HEK293 (cell line): ENCODE data around the gene FOXF2.

Source experiments
- CTCF ChIA-PET: fragments of 350-600 bp; formaldehyde crosslinking; extraction: SDS; loops from one replicate; lab custom pipeline; 2021; ENCODE audit warnings: antibody characterized with exemption; lab: Yijun Ruan, JAX
- POLR2A ChIA-PET: fragments of 300-600 bp; formaldehyde crosslinking; extraction: SDS; loops from one replicate; lab custom pipeline; 2020; ENCODE audit warnings: antibody characterized with exemption, inconsistent platforms; lab: Yijun Ruan, JAX
- H3K27ac ChIP-seq: fragments of 200-500 bp; sonication (Bioruptor generic); 2 replicates; pipeline ENCODE4 v1.5.1; 2014; ENCODE audit warnings: low read depth, low read length, control low read depth, inconsistent platforms; ENCODE audit errors: extremely low read depth
- H3K36me3 ChIP-seq, 2 experiments: fragments of 200-500 bp in 1 of 2; sonication (Bioruptor generic) in 1 of 2; 1 replicate in 1 of 2; 2 replicates in 1 of 2; pipeline ENCODE4 v1.5.1; 2014 to 2017; ENCODE audit warnings: inconsistent platforms in 2 of 2, low read length in 2 of 2; ENCODE audit not compliant: control insufficient read depth in 2 of 2, insufficient read depth in 1 of 2
- H3K4me1 ChIP-seq: fragments of 200-500 bp; sonication (Bioruptor generic); 2 replicates; pipeline ENCODE4 v1.5.1; 2014; ENCODE audit warnings: mild to moderate bottlenecking, low read length, inconsistent platforms; ENCODE audit not compliant: control insufficient read depth, insufficient read depth
- H3K4me3 ChIP-seq: 2 replicates; pipeline ENCODE4 v1.5.1; 2011; ENCODE audit warnings: low read depth, mild to moderate bottlenecking, control low read depth, low read length, moderate library complexity
- H3K9me3 ChIP-seq: fragments of 200-500 bp; sonication (Bioruptor generic); 2 replicates; pipeline ENCODE4 v1.5.1; 2014; ENCODE audit warnings: low read depth, low read length, inconsistent platforms; ENCODE audit not compliant: control insufficient read depth, insufficient read depth
- BCL11A ChIP-seq: fragments of 450-650 bp; formaldehyde crosslinking; IDR thresholded peaks from 2 replicates; pipeline ENCODE4 v1.5.1; 2016; ENCODE audit warnings: low read depth, missing biosample characterization, missing genetic modification characterization
- BCL11B ChIP-seq: fragments of 450-650 bp; formaldehyde crosslinking; IDR thresholded peaks from 2 replicates; pipeline ENCODE4 v1.5.1; 2016; ENCODE audit warnings: low read depth, missing biosample characterization, missing genetic modification characterization
- ZNF138 ChIP-seq: fragments of 450-650 bp; formaldehyde crosslinking; IDR thresholded peaks from 2 replicates; pipeline ENCODE4 v1.5.1; 2016; ENCODE audit warnings: missing biosample characterization, missing genetic modification characterization, borderline replicate concordance
- ZNF214 ChIP-seq: fragments of 450-650 bp; formaldehyde crosslinking; IDR thresholded peaks from 2 replicates; pipeline ENCODE4 v1.5.1; 2017; ENCODE audit warnings: missing biosample characterization, mild to moderate bottlenecking, missing genetic modification characterization, borderline replicate concordance
- ZNF404 ChIP-seq: fragments of 450-650 bp; formaldehyde crosslinking; IDR thresholded peaks from 2 replicates; pipeline ENCODE4 v1.5.1; 2017; ENCODE audit warnings: missing biosample characterization, missing genetic modification characterization
- ZNF529 ChIP-seq: fragments of 450-650 bp; formaldehyde crosslinking; IDR thresholded peaks from 2 replicates; pipeline ENCODE4 v1.5.1; 2017; ENCODE audit warnings: missing genetic modification characterization, missing biosample characterization; ENCODE audit not compliant: insufficient replicate concordance
- TF ChIP-seq, protein P1 (sequence below): fragments of 450-650 bp; IDR thresholded peaks from 2 replicates; pipeline ENCODE4 v1.5.1; 2018; ENCODE audit warnings: missing biosample characterization, mild to moderate bottlenecking, missing genetic modification characterization
- TF ChIP-seq, protein P2 (sequence below): fragments of 450-650 bp; formaldehyde crosslinking; IDR thresholded peaks from 2 replicates; pipeline ENCODE4 v1.5.1; 2016; ENCODE audit warnings: missing biosample characterization, missing genetic modification characterization, borderline replicate concordance
- TF ChIP-seq, protein P3 (sequence below): fragments of 450-650 bp; formaldehyde crosslinking; IDR thresholded peaks from 2 replicates; pipeline ENCODE4 v1.5.1; 2016; ENCODE audit warnings: missing biosample characterization, missing genetic modification characterization
- TF ChIP-seq, protein P4 (sequence below): fragments of 450-650 bp; formaldehyde crosslinking; IDR thresholded peaks from 2 replicates; pipeline ENCODE4 v1.5.1; 2016; ENCODE audit warnings: missing biosample characterization, missing genetic modification characterization
- TF ChIP-seq, protein P5 (sequence below): fragments of 450-650 bp; formaldehyde crosslinking; IDR thresholded peaks from 2 replicates; pipeline ENCODE4 v1.5.1; 2016; ENCODE audit warnings: missing biosample characterization, missing genetic modification characterization, low read depth
- TF ChIP-seq, protein P6 (sequence below): fragments of 450-650 bp; formaldehyde crosslinking; IDR thresholded peaks from 2 replicates; pipeline ENCODE4 v1.5.0; 2017; ENCODE audit warnings: missing biosample characterization, missing genetic modification characterization, borderline replicate concordance
- TF ChIP-seq, protein P7 (sequence below): sonication (generic); formaldehyde crosslinking; IDR thresholded peaks from 2 replicates; pipeline ENCODE4 v1.8.1; 2022; ENCODE audit warnings: mild to moderate bottlenecking, moderate library complexity, missing genetic modification reagents

Gene FOXF2

DNA sequence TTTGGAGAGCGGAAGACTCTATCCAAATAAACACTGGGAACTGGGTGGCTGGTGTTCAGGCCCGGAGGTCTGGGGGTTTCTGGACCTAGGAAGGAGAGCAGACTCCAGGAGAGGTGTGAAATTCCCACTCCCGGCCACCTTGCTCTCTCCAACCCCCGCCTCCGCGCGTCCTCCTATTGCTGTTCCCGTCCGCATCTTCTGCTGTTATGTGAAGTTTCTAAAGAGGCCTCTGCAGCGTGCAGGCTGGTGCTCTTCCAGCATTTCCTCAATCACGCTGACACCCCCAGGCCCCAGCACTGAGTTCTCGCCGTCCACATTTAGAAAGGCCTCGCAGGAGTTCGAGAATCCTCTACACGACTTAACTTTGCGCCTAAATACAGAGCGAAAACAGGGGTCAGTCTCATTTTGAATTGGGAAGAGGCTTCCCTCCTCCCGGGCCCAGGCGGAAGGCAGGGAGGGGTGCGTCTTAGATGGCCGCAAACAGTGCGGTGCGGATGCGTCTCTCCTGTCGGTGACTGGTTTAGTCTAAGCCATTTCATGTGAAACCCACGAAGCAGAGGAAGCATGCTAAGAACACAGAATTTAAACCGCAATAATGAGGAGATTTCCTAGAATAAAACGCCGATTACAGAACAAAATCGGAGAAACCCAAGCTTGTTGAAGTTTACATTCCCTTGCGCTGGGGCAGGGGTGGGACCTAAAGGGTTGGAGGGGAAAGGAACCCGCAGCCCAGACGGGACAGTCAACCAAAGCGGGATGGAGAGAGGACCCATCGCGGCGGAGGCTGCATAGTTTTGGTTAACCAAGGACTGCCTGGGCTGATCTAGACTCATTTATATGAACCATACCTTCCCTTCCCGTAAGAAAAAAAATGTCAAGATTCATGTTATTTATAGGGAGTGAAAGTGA is 4.0 kb upstream of the FOXF2 start:
- H3K27ac ChIP-seq: no peak overlapping the region
- H3K36me3 ChIP-seq: no peaks in the 10 kb centered on the region
- CTCF ChIA-PET: interaction anchor here (0.6 to 3.4 kb wide), 5 partner anchors 11 to 792 kb away, joined by 3 to 24 read pairs (median 3); no protein-coding TSS in a partner anchor
- POLR2A ChIA-PET: no interaction called here
- H3K9me3 ChIP-seq: no peaks in the 10 kb centered on the region
- peaks cover 18% of the 10 kb centered on the region for H3K4me1 ChIP-seq
- H3K4me3 ChIP-seq: no peak overlapping the region
- TF ChIP-seq, protein P1, sequence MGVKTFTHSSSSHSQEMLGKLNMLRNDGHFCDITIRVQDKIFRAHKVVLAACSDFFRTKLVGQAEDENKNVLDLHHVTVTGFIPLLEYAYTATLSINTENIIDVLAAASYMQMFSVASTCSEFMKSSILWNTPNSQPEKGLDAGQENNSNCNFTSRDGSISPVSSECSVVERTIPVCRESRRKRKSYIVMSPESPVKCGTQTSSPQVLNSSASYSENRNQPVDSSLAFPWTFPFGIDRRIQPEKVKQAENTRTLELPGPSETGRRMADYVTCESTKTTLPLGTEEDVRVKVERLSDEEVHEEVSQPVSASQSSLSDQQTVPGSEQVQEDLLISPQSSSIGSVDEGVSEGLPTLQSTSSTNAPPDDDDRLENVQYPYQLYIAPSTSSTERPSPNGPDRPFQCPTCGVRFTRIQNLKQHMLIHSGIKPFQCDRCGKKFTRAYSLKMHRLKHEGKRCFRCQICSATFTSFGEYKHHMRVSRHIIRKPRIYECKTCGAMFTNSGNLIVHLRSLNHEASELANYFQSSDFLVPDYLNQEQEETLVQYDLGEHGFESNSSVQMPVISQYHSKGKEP (tag by site-specific recombination): no peak
- TF ChIP-seq, protein P2, sequence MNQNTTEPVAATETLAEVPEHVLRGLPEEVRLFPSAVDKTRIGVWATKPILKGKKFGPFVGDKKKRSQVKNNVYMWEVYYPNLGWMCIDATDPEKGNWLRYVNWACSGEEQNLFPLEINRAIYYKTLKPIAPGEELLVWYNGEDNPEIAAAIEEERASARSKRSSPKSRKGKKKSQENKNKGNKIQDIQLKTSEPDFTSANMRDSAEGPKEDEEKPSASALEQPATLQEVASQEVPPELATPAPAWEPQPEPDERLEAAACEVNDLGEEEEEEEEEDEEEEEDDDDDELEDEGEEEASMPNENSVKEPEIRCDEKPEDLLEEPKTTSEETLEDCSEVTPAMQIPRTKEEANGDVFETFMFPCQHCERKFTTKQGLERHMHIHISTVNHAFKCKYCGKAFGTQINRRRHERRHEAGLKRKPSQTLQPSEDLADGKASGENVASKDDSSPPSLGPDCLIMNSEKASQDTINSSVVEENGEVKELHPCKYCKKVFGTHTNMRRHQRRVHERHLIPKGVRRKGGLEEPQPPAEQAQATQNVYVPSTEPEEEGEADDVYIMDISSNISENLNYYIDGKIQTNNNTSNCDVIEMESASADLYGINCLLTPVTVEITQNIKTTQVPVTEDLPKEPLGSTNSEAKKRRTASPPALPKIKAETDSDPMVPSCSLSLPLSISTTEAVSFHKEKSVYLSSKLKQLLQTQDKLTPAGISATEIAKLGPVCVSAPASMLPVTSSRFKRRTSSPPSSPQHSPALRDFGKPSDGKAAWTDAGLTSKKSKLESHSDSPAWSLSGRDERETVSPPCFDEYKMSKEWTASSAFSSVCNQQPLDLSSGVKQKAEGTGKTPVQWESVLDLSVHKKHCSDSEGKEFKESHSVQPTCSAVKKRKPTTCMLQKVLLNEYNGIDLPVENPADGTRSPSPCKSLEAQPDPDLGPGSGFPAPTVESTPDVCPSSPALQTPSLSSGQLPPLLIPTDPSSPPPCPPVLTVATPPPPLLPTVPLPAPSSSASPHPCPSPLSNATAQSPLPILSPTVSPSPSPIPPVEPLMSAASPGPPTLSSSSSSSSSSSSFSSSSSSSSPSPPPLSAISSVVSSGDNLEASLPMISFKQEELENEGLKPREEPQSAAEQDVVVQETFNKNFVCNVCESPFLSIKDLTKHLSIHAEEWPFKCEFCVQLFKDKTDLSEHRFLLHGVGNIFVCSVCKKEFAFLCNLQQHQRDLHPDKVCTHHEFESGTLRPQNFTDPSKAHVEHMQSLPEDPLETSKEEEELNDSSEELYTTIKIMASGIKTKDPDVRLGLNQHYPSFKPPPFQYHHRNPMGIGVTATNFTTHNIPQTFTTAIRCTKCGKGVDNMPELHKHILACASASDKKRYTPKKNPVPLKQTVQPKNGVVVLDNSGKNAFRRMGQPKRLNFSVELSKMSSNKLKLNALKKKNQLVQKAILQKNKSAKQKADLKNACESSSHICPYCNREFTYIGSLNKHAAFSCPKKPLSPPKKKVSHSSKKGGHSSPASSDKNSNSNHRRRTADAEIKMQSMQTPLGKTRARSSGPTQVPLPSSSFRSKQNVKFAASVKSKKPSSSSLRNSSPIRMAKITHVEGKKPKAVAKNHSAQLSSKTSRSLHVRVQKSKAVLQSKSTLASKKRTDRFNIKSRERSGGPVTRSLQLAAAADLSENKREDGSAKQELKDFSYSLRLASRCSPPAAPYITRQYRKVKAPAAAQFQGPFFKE (tag by site-specific recombination): no peak
- TF ChIP-seq BCL11B (tag by site-specific recombination): no peak
- TF ChIP-seq, protein P3, sequence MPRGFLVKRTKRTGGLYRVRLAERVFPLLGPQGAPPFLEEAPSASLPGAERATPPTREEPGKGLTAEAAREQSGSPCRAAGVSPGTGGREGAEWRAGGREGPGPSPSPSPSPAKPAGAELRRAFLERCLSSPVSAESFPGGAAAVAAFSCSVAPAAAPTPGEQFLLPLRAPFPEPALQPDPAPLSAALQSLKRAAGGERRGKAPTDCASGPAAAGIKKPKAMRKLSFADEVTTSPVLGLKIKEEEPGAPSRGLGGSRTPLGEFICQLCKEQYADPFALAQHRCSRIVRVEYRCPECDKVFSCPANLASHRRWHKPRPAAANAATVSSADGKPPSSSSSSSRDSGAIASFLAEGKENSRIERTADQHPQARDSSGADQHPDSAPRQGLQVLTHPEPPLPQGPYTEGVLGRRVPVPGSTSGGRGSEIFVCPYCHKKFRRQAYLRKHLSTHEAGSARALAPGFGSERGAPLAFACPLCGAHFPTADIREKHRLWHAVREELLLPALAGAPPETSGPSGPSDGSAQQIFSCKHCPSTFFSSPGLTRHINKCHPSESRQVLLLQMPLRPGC (tag by site-specific recombination): no peak
- TF ChIP-seq, protein P4, sequence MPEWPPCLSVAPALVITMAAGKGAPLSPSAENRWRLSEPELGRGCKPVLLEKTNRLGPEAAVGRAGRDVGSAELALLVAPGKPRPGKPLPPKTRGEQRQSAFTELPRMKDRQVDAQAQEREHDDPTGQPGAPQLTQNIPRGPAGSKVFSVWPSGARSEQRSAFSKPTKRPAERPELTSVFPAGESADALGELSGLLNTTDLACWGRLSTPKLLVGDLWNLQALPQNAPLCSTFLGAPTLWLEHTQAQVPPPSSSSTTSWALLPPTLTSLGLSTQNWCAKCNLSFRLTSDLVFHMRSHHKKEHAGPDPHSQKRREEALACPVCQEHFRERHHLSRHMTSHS (tag by site-specific recombination): no peak

DNA sequence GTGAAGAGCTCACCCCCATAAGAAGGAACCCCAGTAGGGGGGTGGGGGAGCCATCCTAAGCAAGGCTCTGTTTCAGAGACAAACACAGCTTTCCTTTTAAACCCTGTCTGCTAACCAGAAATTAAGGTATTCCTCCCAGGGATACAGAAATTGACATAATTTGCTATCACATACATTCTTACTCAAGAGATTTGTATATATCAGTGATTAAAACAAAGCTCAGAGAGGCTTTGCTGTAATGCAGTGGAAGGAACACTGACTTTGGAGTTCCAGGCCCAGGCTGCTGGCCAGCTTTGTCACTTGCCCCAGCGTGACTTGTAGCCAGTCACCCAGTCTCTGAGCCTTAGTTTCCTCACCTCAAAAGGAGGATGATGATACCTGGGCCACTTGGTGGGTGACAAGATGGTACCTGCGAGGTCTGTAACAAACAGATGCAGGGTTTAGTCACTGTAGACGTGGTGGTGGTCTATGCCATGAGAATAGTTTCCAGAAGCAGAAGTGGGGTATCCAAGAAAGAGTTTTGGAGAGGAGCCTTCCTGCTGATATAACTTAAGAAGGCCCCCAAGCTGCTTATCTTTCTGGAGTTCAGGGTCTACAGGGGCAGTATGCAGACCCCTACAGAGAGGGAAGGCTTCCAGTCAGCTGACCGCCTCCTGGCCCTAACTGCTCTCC is 3.2 kb upstream of the FOXF2 start:
- Histone ChIP-seq H3K9me3 (no peaks in the 10 kb centered on the region), H3K4me1 (peaks cover 18% of the 10 kb centered on the region), H3K4me3 (no peak overlapping the region), H3K27ac (no peak overlapping the region), H3K36me3 (no peaks in the 10 kb centered on the region)
- POLR2A ChIA-PET: no interaction called here
- CTCF ChIA-PET: interaction anchor here (0.6 to 3.4 kb wide), 7 partner anchors 11 to 1198 kb away, joined by 3 to 24 read pairs (median 4); no protein-coding TSS in a partner anchor
- TF ChIP-seq BCL11B (tag by site-specific recombination): no peak
- TF ChIP-seq, protein P5, sequence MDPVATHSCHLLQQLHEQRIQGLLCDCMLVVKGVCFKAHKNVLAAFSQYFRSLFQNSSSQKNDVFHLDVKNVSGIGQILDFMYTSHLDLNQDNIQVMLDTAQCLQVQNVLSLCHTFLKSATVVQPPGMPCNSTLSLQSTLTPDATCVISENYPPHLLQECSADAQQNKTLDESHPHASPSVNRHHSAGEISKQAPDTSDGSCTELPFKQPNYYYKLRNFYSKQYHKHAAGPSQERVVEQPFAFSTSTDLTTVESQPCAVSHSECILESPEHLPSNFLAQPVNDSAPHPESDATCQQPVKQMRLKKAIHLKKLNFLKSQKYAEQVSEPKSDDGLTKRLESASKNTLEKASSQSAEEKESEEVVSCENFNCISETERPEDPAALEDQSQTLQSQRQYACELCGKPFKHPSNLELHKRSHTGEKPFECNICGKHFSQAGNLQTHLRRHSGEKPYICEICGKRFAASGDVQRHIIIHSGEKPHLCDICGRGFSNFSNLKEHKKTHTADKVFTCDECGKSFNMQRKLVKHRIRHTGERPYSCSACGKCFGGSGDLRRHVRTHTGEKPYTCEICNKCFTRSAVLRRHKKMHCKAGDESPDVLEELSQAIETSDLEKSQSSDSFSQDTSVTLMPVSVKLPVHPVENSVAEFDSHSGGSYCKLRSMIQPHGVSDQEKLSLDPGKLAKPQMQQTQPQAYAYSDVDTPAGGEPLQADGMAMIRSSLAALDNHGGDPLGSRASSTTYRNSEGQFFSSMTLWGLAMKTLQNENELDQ: no peak
- TF ChIP-seq ZNF138 (tag by site-specific recombination): no peak
- TF ChIP-seq ZNF529: no peak
- TF ChIP-seq, protein P6, sequence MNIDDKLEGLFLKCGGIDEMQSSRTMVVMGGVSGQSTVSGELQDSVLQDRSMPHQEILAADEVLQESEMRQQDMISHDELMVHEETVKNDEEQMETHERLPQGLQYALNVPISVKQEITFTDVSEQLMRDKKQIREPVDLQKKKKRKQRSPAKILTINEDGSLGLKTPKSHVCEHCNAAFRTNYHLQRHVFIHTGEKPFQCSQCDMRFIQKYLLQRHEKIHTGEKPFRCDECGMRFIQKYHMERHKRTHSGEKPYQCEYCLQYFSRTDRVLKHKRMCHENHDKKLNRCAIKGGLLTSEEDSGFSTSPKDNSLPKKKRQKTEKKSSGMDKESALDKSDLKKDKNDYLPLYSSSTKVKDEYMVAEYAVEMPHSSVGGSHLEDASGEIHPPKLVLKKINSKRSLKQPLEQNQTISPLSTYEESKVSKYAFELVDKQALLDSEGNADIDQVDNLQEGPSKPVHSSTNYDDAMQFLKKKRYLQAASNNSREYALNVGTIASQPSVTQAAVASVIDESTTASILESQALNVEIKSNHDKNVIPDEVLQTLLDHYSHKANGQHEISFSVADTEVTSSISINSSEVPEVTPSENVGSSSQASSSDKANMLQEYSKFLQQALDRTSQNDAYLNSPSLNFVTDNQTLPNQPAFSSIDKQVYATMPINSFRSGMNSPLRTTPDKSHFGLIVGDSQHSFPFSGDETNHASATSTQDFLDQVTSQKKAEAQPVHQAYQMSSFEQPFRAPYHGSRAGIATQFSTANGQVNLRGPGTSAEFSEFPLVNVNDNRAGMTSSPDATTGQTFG: no peak
- no peak for TF ChIP-seq BCL11A (tag by site-specific recombination)
- TF ChIP-seq, protein P7, sequence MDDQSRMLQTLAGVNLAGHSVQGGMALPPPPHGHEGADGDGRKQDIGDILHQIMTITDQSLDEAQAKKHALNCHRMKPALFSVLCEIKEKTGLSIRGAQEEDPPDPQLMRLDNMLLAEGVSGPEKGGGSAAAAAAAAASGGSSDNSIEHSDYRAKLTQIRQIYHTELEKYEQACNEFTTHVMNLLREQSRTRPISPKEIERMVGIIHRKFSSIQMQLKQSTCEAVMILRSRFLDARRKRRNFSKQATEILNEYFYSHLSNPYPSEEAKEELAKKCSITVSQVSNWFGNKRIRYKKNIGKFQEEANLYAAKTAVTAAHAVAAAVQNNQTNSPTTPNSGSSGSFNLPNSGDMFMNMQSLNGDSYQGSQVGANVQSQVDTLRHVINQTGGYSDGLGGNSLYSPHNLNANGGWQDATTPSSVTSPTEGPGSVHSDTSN (CRISPR knock-in tag): no peak
- TF ChIP-seq ZNF214: no peak
- TF ChIP-seq ZNF404 (tag by site-specific recombination): no peak
